ENCODE results near the gene NUDT19.

DNA sequence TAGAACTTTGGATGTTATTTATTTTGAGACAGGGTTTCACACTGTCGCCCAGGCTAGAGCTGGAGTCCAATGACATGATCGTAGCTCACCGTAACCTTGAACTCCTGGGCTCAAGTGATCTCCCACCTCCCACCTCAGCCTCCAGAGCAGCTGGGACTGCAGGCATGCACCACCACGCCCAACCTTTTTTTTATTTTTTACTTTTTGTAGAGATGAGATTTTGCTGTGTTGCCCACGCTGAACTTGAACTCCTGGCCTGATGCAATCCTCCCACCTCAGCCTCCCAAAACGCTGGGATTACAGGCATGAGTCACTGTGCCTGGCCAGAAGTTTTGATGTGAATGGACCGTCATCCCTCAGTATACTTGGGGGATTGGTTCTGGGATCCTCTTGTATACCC is 30.3 kb upstream of the NUDT19 start:
- TF ChIP-seq, protein P1, sequence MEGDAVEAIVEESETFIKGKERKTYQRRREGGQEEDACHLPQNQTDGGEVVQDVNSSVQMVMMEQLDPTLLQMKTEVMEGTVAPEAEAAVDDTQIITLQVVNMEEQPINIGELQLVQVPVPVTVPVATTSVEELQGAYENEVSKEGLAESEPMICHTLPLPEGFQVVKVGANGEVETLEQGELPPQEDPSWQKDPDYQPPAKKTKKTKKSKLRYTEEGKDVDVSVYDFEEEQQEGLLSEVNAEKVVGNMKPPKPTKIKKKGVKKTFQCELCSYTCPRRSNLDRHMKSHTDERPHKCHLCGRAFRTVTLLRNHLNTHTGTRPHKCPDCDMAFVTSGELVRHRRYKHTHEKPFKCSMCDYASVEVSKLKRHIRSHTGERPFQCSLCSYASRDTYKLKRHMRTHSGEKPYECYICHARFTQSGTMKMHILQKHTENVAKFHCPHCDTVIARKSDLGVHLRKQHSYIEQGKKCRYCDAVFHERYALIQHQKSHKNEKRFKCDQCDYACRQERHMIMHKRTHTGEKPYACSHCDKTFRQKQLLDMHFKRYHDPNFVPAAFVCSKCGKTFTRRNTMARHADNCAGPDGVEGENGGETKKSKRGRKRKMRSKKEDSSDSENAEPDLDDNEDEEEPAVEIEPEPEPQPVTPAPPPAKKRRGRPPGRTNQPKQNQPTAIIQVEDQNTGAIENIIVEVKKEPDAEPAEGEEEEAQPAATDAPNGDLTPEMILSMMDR (IDR thresholded peaks at IDR 0.05; ENCODE audit: low read depth, low read length, missing input control) = no peak
- TF ChIP-seq, protein P2, sequence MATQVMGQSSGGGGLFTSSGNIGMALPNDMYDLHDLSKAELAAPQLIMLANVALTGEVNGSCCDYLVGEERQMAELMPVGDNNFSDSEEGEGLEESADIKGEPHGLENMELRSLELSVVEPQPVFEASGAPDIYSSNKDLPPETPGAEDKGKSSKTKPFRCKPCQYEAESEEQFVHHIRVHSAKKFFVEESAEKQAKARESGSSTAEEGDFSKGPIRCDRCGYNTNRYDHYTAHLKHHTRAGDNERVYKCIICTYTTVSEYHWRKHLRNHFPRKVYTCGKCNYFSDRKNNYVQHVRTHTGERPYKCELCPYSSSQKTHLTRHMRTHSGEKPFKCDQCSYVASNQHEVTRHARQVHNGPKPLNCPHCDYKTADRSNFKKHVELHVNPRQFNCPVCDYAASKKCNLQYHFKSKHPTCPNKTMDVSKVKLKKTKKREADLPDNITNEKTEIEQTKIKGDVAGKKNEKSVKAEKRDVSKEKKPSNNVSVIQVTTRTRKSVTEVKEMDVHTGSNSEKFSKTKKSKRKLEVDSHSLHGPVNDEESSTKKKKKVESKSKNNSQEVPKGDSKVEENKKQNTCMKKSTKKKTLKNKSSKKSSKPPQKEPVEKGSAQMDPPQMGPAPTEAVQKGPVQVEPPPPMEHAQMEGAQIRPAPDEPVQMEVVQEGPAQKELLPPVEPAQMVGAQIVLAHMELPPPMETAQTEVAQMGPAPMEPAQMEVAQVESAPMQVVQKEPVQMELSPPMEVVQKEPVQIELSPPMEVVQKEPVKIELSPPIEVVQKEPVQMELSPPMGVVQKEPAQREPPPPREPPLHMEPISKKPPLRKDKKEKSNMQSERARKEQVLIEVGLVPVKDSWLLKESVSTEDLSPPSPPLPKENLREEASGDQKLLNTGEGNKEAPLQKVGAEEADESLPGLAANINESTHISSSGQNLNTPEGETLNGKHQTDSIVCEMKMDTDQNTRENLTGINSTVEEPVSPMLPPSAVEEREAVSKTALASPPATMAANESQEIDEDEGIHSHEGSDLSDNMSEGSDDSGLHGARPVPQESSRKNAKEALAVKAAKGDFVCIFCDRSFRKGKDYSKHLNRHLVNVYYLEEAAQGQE (IDR thresholded peaks at IDR 0.05) = no peak
- TF ChIP-seq, protein P3, sequence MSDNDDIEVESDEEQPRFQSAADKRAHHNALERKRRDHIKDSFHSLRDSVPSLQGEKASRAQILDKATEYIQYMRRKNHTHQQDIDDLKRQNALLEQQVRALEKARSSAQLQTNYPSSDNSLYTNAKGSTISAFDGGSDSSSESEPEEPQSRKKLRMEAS (IDR thresholded peaks at IDR 0.05) = no peak
- TF ChIP-seq HNF4A (conservative IDR thresholded peaks at IDR 0.05) (no peak), FOXA1 (IDR thresholded peaks at IDR 0.05) (no peak), TAF1 (conservative IDR thresholded peaks at IDR 0.05) (no peak), RAD21 (IDR thresholded peaks at IDR 0.05) (no peak), JUND (IDR thresholded peaks at IDR 0.05) (no peak), RXRA (IDR thresholded peaks at IDR 0.05) (no peak), YY1 (IDR thresholded peaks at IDR 0.05) (no peak)
- TF ChIP-seq, protein P4, sequence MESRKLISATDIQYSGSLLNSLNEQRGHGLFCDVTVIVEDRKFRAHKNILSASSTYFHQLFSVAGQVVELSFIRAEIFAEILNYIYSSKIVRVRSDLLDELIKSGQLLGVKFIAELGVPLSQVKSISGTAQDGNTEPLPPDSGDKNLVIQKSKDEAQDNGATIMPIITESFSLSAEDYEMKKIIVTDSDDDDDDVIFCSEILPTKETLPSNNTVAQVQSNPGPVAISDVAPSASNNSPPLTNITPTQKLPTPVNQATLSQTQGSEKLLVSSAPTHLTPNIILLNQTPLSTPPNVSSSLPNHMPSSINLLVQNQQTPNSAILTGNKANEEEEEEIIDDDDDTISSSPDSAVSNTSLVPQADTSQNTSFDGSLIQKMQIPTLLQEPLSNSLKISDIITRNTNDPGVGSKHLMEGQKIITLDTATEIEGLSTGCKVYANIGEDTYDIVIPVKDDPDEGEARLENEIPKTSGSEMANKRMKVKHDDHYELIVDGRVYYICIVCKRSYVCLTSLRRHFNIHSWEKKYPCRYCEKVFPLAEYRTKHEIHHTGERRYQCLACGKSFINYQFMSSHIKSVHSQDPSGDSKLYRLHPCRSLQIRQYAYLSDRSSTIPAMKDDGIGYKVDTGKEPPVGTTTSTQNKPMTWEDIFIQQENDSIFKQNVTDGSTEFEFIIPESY (IDR thresholded peaks at IDR 0.05) = no peak

Data from liver (tissue), 3 donors.